Activated naive CD4-positive, alpha-beta T cell (primary cell): ENCODE data around the gene PMS2.
"Not testable (repeated sequence)": the region's sequence is repeated elsewhere in the genome, so short reads cannot be mapped to it uniquely, and the experiment has no call there.

ENCODE experiments used
- DNase-seq, 4 experiments: peaks; one replicate each; lab custom pipeline; 2025; lab: John Stamatoyannopoulos, UW

PMS2 gene

DNA sequence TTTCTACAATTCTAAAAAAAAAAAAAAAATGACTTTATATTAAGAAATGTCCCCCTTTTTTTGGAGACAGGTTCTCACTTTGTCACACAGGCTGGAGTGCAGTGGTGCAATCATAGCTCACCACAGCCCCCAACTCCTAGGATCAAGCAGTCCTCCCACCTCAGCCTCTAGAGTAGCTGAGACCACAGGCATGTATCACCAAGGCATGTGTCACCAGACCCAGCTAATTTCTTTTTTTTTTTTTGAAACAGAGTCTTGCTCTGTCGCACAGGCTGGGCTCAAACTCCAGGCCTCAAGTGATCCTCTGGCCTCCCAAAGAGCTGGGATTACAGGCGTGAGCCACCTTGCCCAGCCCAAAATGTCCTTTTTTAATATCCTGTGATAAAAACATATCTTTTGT, 84.7 kb downstream of the PMS2 start:
- not testable (repeated sequence) for DNase-seq
